AG04450 (cell line): ENCODE measurements around the gene CASK. TPM values are rescaled to one million over a fixed set of nuclear protein-coding genes. Genes with fewer than 3 reads are reported as not detected.
"Not testable (repeated sequence)": the region's sequence is repeated elsewhere in the genome, so short reads cannot be mapped to it uniquely, and the experiment has no call there.

Source experiments
- CTCF ChIA-PET: fragments of 300-600, 350-600 bp; formaldehyde crosslinking; extraction: SDS; loops from one replicate; lab custom pipeline; 2022; ENCODE audit warnings: antibody characterized with exemption, inconsistent platforms; lab: Charles Lee
- POLR2A ChIA-PET: fragments of 350-600 bp; formaldehyde crosslinking; extraction: SDS; loops from one replicate; lab custom pipeline; 2021; ENCODE audit warnings: antibody characterized with exemption, inconsistent platforms; lab: Yijun Ruan, JAX
- DNase-seq: peaks from one replicate; pipeline ENCODE4 v3.0.0-alpha.2; 2011; ENCODE audit warnings: low read depth, low spot score
- H3K27ac ChIP-seq: one replicate; pipeline ENCODE4 v1.5.1; 2012; ENCODE audit warnings: low read depth, low read length, control low read depth
- H3K27me3 ChIP-seq: one replicate; pipeline ENCODE4 v1.6.0; 2012; ENCODE audit warnings: low read length; ENCODE audit not compliant: control insufficient read depth, insufficient read depth
- H3K4me3 ChIP-seq: 2 replicates; pipeline ENCODE4 v1.5.1; 2011; ENCODE audit warnings: mild to moderate bottlenecking, low read depth, low read length, control low read depth
- H3K9me3 ChIP-seq: 2 replicates; pipeline ENCODE4 v1.5.1; 2012; ENCODE audit warnings: low read length; ENCODE audit not compliant: control insufficient read depth, insufficient read depth
- polyA plus RNA-seq: library from polyadenylated mRNA; depleted of rRNA; stranded (reverse); fragments of >200 nt; gene quantifications from 2 replicates; pipeline ENCODE4 v1.2.3, GENCODE V29; 2011
- TF ChIP-seq, protein P1 (sequence below): IDR thresholded peaks from 2 replicates; pipeline ENCODE4 v1.5.1; 2011; ENCODE audit warnings: low read depth, low read length, control low read depth, inconsistent platforms

The CASK gene
- polyA plus RNA-seq, 1 experiment: 30.0 TPM

DNA sequence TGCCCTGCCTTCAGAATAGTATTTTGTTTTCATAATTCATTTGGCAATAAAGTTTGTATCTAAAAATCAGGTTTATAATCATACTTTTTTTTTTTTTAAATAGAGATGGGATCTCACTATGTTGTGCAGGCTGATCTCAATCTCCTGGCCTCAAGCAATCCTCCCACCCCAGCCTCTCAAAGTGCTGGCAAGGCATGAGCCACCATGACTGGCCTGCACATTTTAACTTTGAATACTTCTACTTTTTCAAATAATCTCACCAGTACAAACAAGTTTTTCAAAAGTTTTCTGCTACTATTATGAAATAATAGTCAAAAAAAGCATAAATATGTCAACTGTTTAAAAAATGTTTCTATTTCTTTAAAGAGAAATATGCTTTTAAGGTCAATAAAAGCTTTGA is 304.1 kb downstream of the CASK start:
- CTCF ChIA-PET: no interaction called here
- Histone ChIP-seq H3K4me3 (no peak overlapping the region), H3K9me3 (no peaks in the 10 kb centered on the region), H3K27ac (no peak overlapping the region), H3K27me3 (no peaks in the 10 kb centered on the region)
- no peak for DNase-seq
- POLR2A ChIA-PET: no interaction called here
- TF ChIP-seq, protein P1, sequence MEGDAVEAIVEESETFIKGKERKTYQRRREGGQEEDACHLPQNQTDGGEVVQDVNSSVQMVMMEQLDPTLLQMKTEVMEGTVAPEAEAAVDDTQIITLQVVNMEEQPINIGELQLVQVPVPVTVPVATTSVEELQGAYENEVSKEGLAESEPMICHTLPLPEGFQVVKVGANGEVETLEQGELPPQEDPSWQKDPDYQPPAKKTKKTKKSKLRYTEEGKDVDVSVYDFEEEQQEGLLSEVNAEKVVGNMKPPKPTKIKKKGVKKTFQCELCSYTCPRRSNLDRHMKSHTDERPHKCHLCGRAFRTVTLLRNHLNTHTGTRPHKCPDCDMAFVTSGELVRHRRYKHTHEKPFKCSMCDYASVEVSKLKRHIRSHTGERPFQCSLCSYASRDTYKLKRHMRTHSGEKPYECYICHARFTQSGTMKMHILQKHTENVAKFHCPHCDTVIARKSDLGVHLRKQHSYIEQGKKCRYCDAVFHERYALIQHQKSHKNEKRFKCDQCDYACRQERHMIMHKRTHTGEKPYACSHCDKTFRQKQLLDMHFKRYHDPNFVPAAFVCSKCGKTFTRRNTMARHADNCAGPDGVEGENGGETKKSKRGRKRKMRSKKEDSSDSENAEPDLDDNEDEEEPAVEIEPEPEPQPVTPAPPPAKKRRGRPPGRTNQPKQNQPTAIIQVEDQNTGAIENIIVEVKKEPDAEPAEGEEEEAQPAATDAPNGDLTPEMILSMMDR: no peak

DNA sequence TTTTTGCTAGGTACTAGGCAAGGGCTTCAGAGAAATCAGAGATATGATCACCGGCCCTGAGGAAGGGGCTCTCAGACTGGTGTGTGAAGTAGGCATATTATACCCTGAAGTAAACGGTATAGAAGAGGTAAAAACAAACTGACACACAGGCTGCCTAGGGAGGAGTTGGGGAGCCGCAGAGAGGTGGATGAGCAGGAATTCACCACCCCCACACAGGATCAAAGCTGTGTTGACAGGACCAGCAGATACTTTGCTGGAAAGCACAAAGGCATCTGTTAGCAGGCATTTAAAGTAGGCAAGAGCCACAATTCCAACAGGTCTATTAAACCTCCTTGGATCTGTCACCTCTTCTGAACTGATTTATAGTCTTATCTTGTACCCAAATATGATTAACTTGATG is 306.4 kb downstream of the CASK start:
- TF ChIP-seq, protein P1: no peak
- H3K27me3 ChIP-seq: no peaks in the 10 kb centered on the region
- no peak overlapping the region for H3K4me3 ChIP-seq
- DNase-seq: no peak
- CTCF ChIA-PET: no interaction called here
- H3K27ac ChIP-seq: no peak overlapping the region
- POLR2A ChIA-PET: no interaction called here
- no peaks in the 10 kb centered on the region for H3K9me3 ChIP-seq

DNA sequence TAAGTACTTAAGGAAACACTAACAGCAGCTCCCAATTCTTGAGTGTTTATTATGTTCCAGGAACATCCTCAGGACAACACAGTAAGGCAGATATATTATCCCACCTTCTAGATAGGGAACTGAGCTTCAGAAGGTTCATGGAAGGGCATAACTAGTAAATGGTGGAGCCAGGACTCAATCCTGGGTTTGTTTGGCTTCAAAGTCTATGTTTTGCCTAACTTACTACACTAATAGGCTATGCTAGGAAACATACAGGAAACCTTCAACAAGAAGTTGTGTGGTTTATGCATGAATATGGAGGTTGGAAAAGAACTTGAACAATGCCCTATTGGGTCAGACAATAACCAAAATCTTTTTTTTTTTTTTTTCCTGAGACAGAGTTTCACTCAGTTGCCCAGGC is 307.1 kb downstream of the CASK start:
- CTCF ChIA-PET: no interaction called here
- H3K27ac ChIP-seq: no peak overlapping the region
- TF ChIP-seq, protein P1: no peak

DNA sequence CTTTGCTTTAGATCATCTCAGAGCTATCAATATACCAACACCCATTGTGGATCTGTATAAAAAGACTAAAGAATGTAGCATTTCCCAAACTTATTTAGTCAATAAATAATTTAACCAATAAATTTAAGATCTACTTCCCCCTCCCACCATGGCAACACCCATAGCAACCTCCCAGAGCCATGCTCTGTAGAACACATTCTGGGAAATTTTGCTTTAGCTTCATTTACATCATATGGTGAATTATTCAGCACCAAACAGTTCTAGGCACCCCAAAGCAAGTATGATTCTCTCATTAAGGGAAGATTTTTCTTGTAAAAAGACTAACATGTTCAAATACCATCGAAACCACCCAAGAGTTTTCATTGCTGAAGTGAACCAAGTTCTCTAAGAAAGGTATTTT is 315.1 kb downstream of the CASK start:
- ChIA-PET POLR2A (no interaction called here), CTCF (no interaction called here)
- TF ChIP-seq, protein P1: no peak
- no peaks in the 10 kb centered on the region for H3K27me3 ChIP-seq
- no peak for DNase-seq
- H3K9me3 ChIP-seq: no peaks in the 10 kb centered on the region
- H3K27ac ChIP-seq: no peak overlapping the region
- no peak overlapping the region for H3K4me3 ChIP-seq

More for the DNA sequence above, 307.1 kb downstream of the CASK start:
- no peak overlapping the region for H3K4me3 ChIP-seq
- POLR2A ChIA-PET: no interaction called here
- DNase-seq: no peak
- H3K9me3 ChIP-seq: no peaks in the 10 kb centered on the region
- H3K27me3 ChIP-seq: no peaks in the 10 kb centered on the region

DNA sequence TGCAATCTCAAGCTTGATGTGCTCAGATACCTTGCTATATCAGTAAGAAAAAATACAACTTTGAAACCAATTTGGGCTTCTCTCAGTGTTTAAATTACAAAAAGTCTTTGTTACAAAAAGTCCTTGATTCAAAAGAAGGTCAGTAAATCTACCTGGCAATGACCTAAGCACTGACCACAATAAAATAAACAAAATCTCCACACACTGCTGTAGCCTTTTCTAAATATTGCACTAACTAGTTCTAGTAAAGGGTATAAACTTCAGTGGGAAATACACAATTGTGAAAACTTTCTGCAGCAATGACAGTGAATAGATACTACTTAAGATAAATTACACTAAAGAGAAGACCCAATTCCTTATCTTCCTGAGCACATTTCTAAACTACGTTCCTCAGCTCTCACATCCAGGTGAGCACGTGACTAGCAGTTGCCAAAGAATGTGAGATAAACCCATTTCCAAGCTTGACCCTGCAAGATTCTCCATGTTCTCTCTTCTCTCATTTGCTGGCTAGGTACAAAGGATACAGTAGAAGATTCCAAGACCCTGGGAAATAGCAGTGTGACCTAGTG is 316.0 kb downstream of the CASK start:
- TF ChIP-seq, protein P1: no peak
- CTCF ChIA-PET: interaction anchor here (0.6 kb wide), 1 partner anchor 108 kb away, joined by 4 read pairs; no protein-coding TSS in a partner anchor
- DNase-seq: no peak
- no peak overlapping the region for H3K4me3 ChIP-seq
- H3K27ac ChIP-seq: no peak overlapping the region
- H3K9me3 ChIP-seq: no peaks in the 10 kb centered on the region
- no peaks in the 10 kb centered on the region for H3K27me3 ChIP-seq
- POLR2A ChIA-PET: no interaction called here

DNA sequence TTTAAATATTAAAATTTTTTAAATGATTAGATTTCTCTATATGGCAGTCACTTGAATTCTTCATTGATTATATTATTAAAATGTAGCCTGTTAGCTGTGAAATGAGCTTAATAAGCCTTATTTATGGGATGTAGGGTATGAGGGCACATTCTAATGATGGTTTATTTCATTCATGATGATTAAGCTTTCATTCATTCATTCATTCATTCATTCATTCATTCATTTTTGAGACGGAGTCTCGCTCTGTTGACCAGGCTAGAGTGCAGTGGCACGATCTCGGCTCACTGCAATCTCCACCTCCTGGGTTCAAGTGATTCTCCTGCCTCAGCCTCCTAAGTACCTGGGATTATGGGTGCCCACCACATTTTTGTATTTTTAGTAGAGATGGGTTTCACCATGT is 317.3 kb downstream of the CASK start:
- H3K27ac ChIP-seq, CTCF ChIA-PET, H3K9me3 ChIP-seq, H3K4me3 ChIP-seq, DNase-seq, POLR2A ChIA-PET, H3K27me3 ChIP-seq: not testable (repeated sequence)
